ENCODE results near the gene LRRC3C.
"Not testable (repeated sequence)": the region's sequence is repeated elsewhere in the genome, so short reads cannot be mapped to it uniquely, and the experiment has no call there.

Gene LRRC3C

GRCh38 chr17:39925282-39926134 lies 2.0 kb upstream of the LRRC3C start:
- peak; percentile 26 for DNase-seq

GRCh38 chr17:39926135-39926587 lies 1.4 kb upstream of the LRRC3C start:
- no peak for DNase-seq

- DNase-seq = peak; percentile 67
Measured at GRCh38 chr17:39926588-39927100, 888 bp upstream of the LRRC3C start.

- no peak for DNase-seq
Measured at GRCh38 chr17:39927929-39928857, 661 bp downstream of the LRRC3C start.

- DNase-seq = no peak
Measured at GRCh38 chr17:39928858-39929645, 1.5 kb downstream of the LRRC3C start.

- DNase-seq = no peak
Measured at GRCh38 chr17:39929646-39930407, 2.3 kb downstream of the LRRC3C start.

- DNase-seq = no peak
Measured at GRCh38 chr17:39933912-39934311, 6.4 kb downstream of the LRRC3C start.

GRCh38 chr17:39934324-39934723 lies 6.8 kb downstream of the LRRC3C start:
- no peak for DNase-seq

GRCh38 chr17:39935909-39936308 lies 8.4 kb downstream of the LRRC3C start:
- no peak for DNase-seq

GRCh38 chr17:39937447-39937846 lies 9.9 kb downstream of the LRRC3C start:
- DNase-seq = peak; percentile 66

- no peak for DNase-seq
Measured at GRCh38 chr17:39938140-39938869, 10.8 kb downstream of the LRRC3C start.

- no peak for DNase-seq
Measured at GRCh38 chr17:39939106-39939505, 11.6 kb downstream of the LRRC3C start.

- DNase-seq = peak; percentile 83
Measured at GRCh38 chr17:39939588-39940419, 12.3 kb downstream of the LRRC3C start.

GRCh38 chr17:39943702-39944392 lies 16.3 kb downstream of the LRRC3C start:
- DNase-seq = no peak

GRCh38 chr17:39944393-39944711 lies 16.8 kb downstream of the LRRC3C start:
- no peak for DNase-seq

GRCh38 chr17:39946551-39947330 lies 19.2 kb downstream of the LRRC3C start:
- DNase-seq = no peak

GRCh38 chr17:39948489-39948828 lies 20.9 kb downstream of the LRRC3C start:
- not testable (repeated sequence) for DNase-seq

- DNase-seq = no peak
Measured at GRCh38 chr17:39949028-39949427, 21.5 kb downstream of the LRRC3C start.

- peak; percentile 60 for DNase-seq
Measured at GRCh38 chr17:39950871-39951348, 23.4 kb downstream of the LRRC3C start.
